GM18517 (cell line): ENCODE results near the gene TFDP1.

Experiments
- ATAC-seq: cut with Tn5 transposase; IDR thresholded peaks from one replicate; pipeline ENCODE4 v1.9.1; 2021; ENCODE audit warnings: mild to moderate bottlenecking, moderate library complexity; ENCODE audit not compliant: unreplicated experiment

Gene TFDP1

DNA sequence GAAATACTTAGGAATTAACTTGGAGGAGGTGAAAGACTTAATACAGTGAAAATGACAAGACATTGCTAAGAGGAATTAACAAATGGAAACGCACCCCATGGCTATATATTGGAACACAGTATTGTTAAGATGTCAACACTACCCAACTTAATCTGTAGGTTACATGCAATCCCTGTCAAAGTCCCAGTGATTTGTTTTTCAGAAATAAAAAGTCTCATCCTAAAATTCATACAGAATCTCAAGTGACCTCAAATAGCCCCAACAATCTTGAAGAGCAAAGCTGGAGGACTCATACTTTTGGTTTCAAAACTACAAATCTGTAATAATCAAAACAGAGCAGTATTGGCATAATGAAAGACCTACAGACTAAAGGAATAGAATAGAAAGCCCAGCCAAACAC lies 60.2 kb downstream of the TFDP1 start:
- no peak for ATAC-seq

GRCh38 chr13:113645329-113645728 lies 60.8 kb downstream of the TFDP1 start:
- no peak for ATAC-seq

GRCh38 chr13:113646376-113646775 lies 61.8 kb downstream of the TFDP1 start:
- ATAC-seq, result no peak

GRCh38 chr13:113646921-113647340 lies 62.4 kb downstream of the TFDP1 start:
- ATAC-seq, result no peak

DNA sequence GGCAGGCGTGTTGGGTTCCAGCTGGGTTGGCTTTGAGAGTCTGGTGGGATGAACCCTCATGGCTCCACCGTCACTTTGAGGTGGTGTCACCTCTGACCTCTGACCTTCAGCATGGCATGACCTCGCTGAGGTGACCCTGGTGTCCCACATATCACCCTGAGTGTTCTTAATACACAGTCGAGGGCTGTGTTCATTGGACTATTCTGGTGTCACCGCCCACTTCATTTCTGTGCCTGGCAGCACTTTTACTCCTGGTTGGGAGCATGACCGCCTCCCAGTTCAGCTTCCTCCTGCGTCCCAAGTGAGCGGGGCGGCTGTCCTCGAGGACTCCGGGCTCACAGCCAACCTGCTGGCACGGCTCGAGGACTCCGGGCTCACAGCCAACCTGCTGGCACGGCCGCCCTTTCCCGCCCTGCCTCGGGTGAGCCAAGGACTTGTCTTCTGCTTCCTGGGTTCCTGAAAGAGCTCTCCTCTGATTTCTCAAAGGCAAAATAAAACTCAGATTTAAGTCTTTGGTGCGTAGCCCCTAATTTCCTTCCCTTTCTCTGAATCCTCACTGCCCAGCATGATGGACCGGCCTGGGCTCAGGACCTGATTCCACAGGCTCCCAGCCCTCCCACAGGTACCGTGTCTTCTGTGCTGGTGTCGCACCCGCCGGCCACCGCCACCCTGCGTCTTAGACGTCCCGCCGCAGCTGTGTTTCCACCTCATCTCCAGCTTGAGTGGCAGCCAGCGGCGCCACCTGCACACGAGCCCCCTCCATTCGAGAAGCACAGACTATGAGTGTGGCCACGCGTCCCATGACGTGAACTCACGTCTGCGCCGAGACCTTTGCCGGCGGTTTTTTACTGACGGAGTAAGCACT lies 63.0 kb downstream of the TFDP1 start:
- ATAC-seq, result no peak

- ATAC-seq, result no peak
These were observed 63.7 kb downstream of the TFDP1 start for GRCh38 chr13:113648216-113648610.

DNA sequence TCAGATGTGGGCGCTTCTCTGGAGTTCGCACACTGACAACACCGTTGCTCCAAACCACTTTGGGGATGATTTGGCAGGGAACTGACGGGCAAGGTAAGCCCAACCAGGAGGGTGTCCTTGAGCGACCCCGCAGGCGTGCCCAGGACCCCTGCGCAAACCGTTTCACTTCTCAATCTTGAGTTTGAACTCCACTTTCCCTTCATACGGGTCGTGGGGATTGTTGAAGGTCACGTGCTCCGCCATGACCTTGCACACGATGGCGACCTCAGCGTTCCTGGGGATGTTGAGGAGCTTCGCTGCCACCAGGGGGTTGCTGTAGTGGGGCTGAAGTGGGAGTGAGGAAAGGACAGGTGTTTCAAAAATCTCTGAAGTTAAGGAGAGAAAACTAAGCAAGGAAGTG lies 64.7 kb downstream of the TFDP1 start:
- ATAC-seq, result no peak

GRCh38 chr13:113650275-113650674 lies 65.7 kb downstream of the TFDP1 start:
- ATAC-seq, result no peak

GRCh38 chr13:113650731-113651148 lies 66.2 kb downstream of the TFDP1 start:
- no peak for ATAC-seq

- no peak for ATAC-seq
These were observed 67.2 kb downstream of the TFDP1 start for GRCh38 chr13:113651511-113652403.

DNA sequence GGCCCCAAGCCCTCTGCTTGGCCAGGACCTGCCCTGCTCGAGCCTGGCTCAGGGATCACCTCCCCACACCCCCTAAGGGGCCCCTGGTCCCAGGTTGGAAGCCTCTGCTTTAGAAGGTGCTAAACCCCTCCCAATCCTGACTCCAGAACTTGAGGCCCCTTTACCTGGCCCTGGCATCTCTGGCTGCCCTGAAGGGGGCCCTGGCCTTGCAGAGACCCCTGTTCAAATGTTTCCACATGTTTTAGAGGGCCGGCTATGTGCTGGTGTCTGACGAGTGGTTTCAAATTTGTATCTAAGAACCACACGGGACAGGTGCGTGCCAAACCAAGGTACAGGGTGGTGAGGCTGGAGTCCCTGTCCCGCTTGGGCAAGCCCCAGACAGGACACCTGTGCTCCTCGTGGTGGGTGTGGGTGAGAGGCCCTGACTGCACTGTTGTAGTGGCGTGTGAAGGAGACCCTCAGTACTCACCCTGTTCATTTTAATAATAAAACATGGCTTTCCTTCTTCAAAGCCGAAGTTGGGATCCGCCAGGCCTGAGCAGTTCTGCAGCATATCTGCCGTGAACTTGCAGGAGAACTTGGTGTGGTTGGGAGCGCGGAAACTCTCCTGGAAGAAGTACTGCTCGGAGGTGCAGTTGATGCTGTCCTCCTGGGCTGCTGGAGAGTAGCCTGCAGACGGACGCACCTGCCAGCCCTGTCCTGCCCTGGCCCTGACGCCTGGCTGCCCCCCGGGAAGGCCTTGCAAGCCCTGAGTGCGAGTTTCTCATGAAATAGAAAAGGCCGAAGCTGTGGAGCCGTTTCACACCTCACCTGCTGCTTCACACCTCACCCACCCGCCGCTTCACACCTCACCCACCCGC lies 68.1 kb downstream of the TFDP1 start:
- no peak for ATAC-seq

DNA sequence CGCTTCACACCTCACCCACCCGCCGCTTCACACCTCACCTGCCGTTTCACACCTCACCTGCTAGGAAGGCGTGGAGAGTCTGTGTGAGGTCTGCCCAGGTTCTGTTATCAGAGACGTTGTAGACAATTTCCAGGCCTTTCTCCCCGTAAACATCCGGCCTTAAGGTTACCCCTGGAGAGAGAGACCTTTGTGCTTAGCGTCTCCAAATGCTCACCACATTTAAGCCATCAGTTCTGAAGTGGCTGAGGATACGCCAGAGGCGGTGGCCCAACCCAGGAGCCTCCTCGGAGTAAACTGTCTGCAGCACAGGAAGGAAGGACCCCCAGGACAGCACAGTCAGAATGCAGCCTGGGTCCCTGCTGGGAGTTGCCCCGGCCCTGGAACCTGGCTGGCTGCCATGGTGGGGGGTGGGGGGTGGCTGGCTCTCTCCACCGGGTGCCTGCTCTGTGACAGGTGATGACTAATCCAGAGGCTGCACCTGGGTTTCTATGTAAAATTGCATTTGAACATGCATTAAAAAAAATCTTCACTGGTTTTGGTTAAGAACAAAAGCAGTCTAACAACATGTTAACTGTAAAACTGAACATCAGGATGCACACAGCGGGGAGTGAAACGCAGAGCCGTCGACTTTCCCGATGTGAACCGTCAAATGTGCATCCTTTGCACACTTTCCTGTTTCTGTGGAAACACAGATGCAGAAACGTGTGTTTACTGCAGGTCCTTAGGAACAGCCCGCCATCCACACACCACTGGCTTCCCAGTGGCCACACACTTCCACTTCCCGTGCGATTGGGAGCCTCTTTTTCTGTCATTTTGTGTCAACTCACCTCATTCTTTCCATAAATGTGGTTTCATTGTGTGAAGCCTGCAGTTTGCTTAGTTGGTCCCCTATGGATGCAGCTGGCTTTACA lies 69.0 kb downstream of the TFDP1 start:
- no peak for ATAC-seq

GRCh38 chr13:113654175-113654560 lies 69.6 kb downstream of the TFDP1 start:
- no peak for ATAC-seq

- ATAC-seq, result no peak
These were observed 70.2 kb downstream of the TFDP1 start for GRCh38 chr13:113654591-113655345.

GRCh38 chr13:113655346-113656002 lies 70.9 kb downstream of the TFDP1 start:
- no peak for ATAC-seq

DNA sequence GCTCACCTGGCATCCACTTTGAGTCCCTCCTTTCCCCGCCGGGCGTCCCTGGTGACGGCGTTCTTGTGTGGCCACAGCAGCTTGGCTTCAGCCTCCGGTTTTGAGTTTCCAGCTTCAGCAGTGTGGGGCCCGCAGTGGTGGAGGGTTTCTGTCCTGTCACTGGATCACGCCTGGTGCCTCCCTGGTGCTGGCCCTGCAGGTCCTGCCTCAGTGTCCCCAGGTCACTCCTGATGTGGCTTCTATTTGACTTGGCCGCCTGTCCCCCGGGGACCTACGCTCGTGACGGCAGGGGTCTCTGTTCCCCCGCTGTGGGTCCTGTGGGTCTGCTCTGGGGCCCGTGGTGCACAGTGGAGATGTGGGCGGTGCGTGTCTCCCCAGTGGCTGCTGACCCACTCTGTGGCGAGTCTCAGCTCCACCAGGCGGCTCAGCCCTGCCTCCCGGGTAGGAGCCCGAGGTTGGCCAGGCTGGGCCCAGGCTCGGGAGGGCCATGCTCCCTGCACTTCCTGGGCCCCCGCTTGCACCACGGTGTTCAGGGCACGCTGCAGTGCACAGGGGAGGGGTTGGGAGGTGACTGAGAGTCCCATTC lies 71.5 kb downstream of the TFDP1 start:
- no peak for ATAC-seq

GRCh38 chr13:113656831-113657671 lies 72.5 kb downstream of the TFDP1 start:
- no peak for ATAC-seq
